NCI-H82 treated with DMSO at 0.1 percent for 48 hours (cell line): ENCODE data around the gene TK1.
"Not testable (repeated sequence)": the region's sequence is repeated elsewhere in the genome, so short reads cannot be mapped to it uniquely, and the experiment has no call there.

Experiments
- DNase-seq: peaks from one replicate; lab custom pipeline; 2025; ENCODE audit not compliant: unreplicated experiment; lab: John Stamatoyannopoulos, UW

Gene TK1

GRCh38 chr17:78186692-78187595, at the start of gene TK1, which contains the start of gene AFMID:
Gene TK1, minus strand, starts transcription at chr17:78187052. Its CDS starts 58 bp downstream, at chr17:78186994.
Gene AFMID, plus strand, starts transcription at chr17:78187362. Its CDS starts 9 bp downstream, at chr17:78187371.
- peak; percentile 97 for DNase-seq

GRCh38 chr17:78235885-78236284, 49.0 kb upstream of the TK1 start:
- DNase-seq: no peak

GRCh38 chr17:78235022-78235421, 48.2 kb upstream of the TK1 start:
- not testable (repeated sequence) for DNase-seq

DNA sequence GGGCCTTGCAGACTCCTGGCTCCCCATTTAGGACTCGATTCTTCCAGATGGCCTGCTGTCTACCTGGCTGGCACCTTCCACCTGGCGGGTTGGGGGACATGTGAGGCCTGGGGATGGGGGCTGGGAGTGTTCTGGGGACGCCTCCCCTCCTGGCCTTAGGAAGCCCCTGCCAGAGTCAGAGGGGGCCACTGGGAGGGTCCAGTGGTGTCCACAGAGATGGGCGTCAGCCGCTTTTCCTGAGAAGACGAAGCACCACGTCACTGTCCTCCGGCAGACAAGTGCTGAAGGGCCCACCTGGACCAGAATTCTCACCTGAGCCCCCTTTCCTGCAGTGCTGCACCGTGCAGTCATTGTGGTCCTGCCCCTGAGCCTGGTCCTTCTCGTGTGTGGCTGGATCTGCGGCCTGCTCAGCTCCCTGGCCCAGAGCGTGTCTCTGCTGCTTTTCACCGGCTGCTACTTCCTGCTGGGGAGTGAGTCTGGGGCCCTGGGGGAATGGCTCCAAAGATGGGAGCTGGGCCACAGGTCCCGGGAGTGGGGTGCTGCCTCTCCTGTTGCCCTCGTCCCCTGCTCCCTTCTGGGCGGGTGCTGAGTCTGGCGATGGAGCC, 47.5 kb upstream of the TK1 start:
- DNase-seq: no peak

- DNase-seq: no peak
These were observed 46.8 kb upstream of the TK1 start for GRCh38 chr17:78233678-78234077.

DNA sequence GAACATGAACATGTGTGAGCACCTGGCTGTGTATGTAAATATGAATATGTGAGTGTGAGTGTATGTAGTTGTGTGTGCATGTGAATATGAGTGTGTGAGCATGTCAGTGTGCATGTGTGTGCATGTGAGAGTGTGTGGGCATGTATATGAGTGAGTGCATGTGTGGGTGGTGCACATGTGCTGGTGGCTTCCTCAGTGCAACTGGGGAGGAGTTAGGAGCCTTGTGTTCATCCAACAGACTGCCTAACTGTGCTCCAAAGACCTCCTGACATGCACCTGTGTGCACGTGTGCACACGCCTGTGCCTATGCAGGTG, 46.0 kb upstream of the TK1 start:
- no peak for DNase-seq

GRCh38 chr17:78231991-78232858, 45.4 kb upstream of the TK1 start:
- DNase-seq: no peak

GRCh38 chr17:78230996-78231935, 44.4 kb upstream of the TK1 start, which contains the start of gene TMEM235:
Gene TMEM235, plus strand, starts transcription at chr17:78231631. Its CDS starts 393 bp downstream, at chr17:78232024.
- no peak for DNase-seq

GRCh38 chr17:78230252-78230962, 43.6 kb upstream of the TK1 start:
- DNase-seq: no peak

- no peak for DNase-seq
These were observed 41.3 kb upstream of the TK1 start for GRCh38 chr17:78228176-78228575.

DNA sequence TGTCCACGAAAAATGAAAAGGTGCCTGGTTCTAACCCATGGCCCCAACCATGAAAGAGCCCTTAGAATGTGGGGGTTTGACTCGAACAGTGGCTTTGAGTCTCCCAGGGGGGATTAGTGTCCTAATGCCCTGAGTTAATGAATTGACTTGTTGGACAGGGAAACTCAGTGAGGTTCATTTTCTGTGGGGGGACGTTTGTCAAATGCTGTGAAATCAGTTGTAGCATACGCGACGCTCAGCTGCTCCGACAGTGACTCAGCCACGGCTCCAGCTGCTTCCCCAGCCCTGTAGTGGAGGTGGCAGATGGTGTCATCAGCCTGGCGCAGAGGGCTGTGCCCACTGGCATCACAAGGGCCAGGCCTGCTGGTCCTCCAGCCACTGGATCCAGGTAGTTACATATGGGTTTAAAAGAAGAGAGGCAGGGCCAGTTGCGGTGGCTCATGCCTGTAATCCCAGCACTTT, 40.6 kb upstream of the TK1 start:
- DNase-seq: peak; percentile 30

DNA sequence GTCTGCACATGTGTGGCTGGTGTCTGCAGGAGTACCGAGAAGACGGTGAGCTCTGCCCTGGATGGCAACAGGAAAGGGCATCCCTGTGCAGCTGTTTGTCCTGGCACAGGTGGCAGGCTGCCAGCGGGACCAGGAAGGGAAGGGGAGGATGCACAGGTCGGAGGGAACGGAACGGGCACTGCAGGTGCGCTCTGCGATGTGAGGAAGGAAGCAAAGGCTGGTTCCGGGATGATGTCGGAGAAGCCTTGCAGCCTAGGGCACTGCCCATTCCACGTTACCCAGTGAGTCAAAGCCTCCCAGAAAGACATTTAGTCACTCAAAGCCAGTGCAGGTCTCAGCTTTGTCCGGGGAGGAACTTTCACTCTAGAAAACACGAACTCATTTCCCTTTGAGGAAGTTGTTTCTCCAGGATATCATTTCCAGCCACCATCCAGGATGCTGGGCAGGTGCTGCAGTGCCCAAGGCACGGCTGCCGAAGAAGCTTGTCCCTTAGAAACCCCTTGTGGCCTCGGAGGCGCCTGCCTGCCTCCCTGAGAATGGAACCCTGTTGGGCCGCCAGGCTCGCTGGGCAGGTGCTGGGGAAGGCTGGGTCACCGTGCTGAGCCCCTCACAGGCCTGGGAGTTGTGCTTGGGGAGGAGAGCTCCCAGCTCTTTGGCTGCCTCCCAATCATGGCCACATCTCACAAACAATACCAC, 40.1 kb upstream of the TK1 start:
- no peak for DNase-seq

- DNase-seq: no peak
These were observed 39.4 kb upstream of the TK1 start for GRCh38 chr17:78226055-78226758.

- no peak for DNase-seq
These were observed 38.4 kb upstream of the TK1 start for GRCh38 chr17:78225088-78225865.

DNA sequence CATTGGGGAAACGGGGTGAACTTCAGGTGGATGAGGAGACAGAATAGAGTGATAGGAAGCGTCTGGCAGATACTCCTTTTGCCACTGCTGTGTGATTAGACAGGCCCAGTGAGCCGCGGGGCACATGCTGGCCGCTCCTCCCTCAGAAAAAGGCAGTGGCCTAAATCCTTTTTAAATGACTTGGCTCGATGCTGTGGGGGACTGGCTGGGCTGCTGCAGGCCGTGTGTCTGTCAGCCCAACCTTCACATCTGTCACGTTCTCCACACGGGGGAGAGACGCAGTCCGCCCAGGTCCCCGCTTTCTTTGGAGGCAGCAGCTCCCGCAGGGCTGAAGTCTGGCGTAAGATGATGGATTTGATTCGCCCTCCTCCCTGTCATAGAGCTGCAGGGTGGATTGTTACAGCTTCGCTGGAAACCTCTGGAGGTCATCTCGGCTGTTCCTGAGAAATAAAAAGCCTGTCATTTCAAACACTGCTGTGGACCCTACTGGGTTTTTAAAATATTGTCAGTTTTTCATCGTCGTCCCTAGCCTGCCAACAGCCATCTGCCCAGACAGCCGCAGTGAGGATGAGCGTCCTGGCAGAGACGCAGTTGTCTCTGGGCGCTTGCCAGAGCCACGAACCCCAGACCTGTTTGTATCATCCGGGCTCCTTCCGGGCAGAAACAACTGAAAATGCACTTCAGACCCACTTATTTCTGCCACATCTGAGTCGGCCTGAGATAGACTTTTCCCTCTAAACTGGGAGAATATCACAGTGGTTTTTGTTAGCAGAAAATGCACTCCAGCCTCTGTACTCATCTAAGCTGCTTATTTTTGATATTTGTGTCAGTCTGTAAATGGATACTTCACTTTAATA, 37.6 kb upstream of the TK1 start:
- peak; percentile 44 for DNase-seq

- DNase-seq: no peak
These were observed 36.9 kb upstream of the TK1 start for GRCh38 chr17:78223765-78224164.

GRCh38 chr17:78223061-78223460, 36.2 kb upstream of the TK1 start:
- DNase-seq: no peak
